SK-N-SH (cell line): ENCODE measurements around the gene PLD2.

Experiments
- EZH2phosphoT487 ChIP-seq: fragments of 200-600 bp; sonication (generic); IDR thresholded peaks from 2 replicates; pipeline ENCODE4 v1.6.1; 2017; ENCODE audit warnings: low read depth, mixed run types, mild to moderate bottlenecking, antibody characterized with exemption, moderate library complexity, borderline replicate concordance
- MXI1 ChIP-seq: IDR thresholded peaks from 2 replicates; pipeline ENCODE4 v1.6.1; 2012; ENCODE audit warnings: mild to moderate bottlenecking, low read depth, low read length, improper control_type of control experiment
- POLR2AphosphoS5 ChIP-seq: IDR thresholded peaks from 2 replicates; pipeline ENCODE4 v1.6.1; 2012; ENCODE audit warnings: low read depth, low read length
- RXRA ChIP-seq: IDR thresholded peaks from 2 replicates; pipeline ENCODE4 v1.4.0; 2012; ENCODE audit warnings: low read depth, mild to moderate bottlenecking, borderline replicate concordance
- TF ChIP-seq, protein P1 (sequence below): fragments of 200-600 bp; sonication (generic); IDR thresholded peaks from 2 replicates; pipeline ENCODE4 v1.6.1; 2017; ENCODE audit warnings: antibody characterized with exemption, mild to moderate bottlenecking, moderate library complexity

DNA sequence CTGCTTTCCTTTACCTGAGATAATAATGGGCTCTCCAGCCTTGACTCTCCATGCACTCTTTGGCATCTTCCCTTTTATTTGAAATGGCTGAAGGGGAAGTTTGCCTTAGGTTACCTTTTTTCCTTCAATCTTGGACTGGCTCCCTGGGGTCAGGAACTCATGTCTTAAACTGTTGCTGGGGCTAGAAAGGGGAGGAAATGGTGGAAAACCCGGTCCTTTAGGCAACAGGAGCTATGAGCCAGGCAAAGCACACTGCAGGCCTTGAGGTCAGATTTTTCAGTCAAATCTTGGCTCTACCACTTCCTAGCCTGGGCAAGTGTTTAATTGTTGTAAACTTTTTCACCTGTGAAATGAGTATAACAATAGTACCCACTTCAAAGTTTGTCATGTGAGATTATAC lies 56.4 kb downstream of the PLD2 start:
- TF ChIP-seq RXRA = no peak
- TF ChIP-seq MXI1 = no peak
- no peak for TF ChIP-seq POLR2AphosphoS5
- TF ChIP-seq, protein P1, sequence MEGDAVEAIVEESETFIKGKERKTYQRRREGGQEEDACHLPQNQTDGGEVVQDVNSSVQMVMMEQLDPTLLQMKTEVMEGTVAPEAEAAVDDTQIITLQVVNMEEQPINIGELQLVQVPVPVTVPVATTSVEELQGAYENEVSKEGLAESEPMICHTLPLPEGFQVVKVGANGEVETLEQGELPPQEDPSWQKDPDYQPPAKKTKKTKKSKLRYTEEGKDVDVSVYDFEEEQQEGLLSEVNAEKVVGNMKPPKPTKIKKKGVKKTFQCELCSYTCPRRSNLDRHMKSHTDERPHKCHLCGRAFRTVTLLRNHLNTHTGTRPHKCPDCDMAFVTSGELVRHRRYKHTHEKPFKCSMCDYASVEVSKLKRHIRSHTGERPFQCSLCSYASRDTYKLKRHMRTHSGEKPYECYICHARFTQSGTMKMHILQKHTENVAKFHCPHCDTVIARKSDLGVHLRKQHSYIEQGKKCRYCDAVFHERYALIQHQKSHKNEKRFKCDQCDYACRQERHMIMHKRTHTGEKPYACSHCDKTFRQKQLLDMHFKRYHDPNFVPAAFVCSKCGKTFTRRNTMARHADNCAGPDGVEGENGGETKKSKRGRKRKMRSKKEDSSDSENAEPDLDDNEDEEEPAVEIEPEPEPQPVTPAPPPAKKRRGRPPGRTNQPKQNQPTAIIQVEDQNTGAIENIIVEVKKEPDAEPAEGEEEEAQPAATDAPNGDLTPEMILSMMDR = no peak
- no peak for TF ChIP-seq EZH2phosphoT487
